ENCODE results near the gene RNPS1.
"Not testable (repeated sequence)": the region's sequence is repeated elsewhere in the genome, so short reads cannot be mapped to it uniquely, and the experiment has no call there.

RNPS1 gene

GRCh38 chr16:2242598-2242997, 25.3 kb downstream of the RNPS1 start:
- H2AFZ ChIP-seq (ENCODE audit: low read depth, low read length), result no peak overlapping the region
- H3K27ac ChIP-seq (ENCODE audit: low read length), result no peak overlapping the region
- no peak overlapping the region for H3K4me2 ChIP-seq (ENCODE audit: low read length)
- no peaks in the 10 kb centered on the region for H3K9me3 ChIP-seq (ENCODE audit: insufficient read depth, low read length)
- peaks cover 22% of the 10 kb centered on the region for H3K36me3 ChIP-seq (replicated peaks; ENCODE audit: low read depth, low read length)
- no peak for TF ChIP-seq EZH2phosphoT487 (IDR thresholded peaks at IDR 0.05; ENCODE audit: low read depth)
- no peak for TF ChIP-seq CTCF (IDR thresholded peaks at IDR 0.05; ENCODE audit: low read depth, low read length)
- no peaks in the 10 kb centered on the region for H3K4me1 ChIP-seq (ENCODE audit: low read length)
- no peak overlapping the region for H3K9ac ChIP-seq (ENCODE audit: low read length)
- no peaks in the 10 kb centered on the region for H3K79me2 ChIP-seq (ENCODE audit: low read length)
- H3K27me3 ChIP-seq (ENCODE audit: low read depth, low read length), result no peaks in the 10 kb centered on the region
- no peaks in the 10 kb centered on the region for H4K20me1 ChIP-seq (ENCODE audit: insufficient read depth, low read length)
- H3K4me3 ChIP-seq (ENCODE audit: low read length), result no peak overlapping the region

GRCh38 chr16:2240331-2240730, 27.6 kb downstream of the RNPS1 start:
- H3K4me1 ChIP-seq (ENCODE audit: low read length); H3K4me2 ChIP-seq (ENCODE audit: low read length); H3K9me3 ChIP-seq (ENCODE audit: insufficient read depth, low read length); H4K20me1 ChIP-seq (ENCODE audit: insufficient read depth, low read length); H3K79me2 ChIP-seq (ENCODE audit: low read length); H3K9ac ChIP-seq (ENCODE audit: low read length); H3K27me3 ChIP-seq (ENCODE audit: low read depth, low read length); H2AFZ ChIP-seq (ENCODE audit: low read depth, low read length); H3K4me3 ChIP-seq (ENCODE audit: low read length); H3K27ac ChIP-seq (ENCODE audit: low read length): not testable (repeated sequence)
- peaks cover 22% of the 10 kb centered on the region for H3K36me3 ChIP-seq (replicated peaks; ENCODE audit: low read depth, low read length)

- Histone ChIP-seq H4K20me1 (ENCODE audit: insufficient read depth, low read length) (no peaks in the 10 kb centered on the region), H3K9ac (ENCODE audit: low read length) (no peak overlapping the region), H3K36me3 (replicated peaks; ENCODE audit: low read depth, low read length) (peaks cover 20% of the 10 kb centered on the region), H3K9me3 (ENCODE audit: insufficient read depth, low read length) (no peaks in the 10 kb centered on the region), H3K27me3 (ENCODE audit: low read depth, low read length) (no peaks in the 10 kb centered on the region), H3K4me2 (ENCODE audit: low read length) (no peak overlapping the region), H3K4me3 (ENCODE audit: low read length) (no peak overlapping the region), H2AFZ (ENCODE audit: low read depth, low read length) (no peak overlapping the region), H3K79me2 (ENCODE audit: low read length) (no peaks in the 10 kb centered on the region), H3K27ac (ENCODE audit: low read length) (no peak overlapping the region), H3K4me1 (ENCODE audit: low read length) (no peaks in the 10 kb centered on the region)
- TF ChIP-seq CTCF (IDR thresholded peaks at IDR 0.05; ENCODE audit: low read depth, low read length) (no peak), EZH2phosphoT487 (IDR thresholded peaks at IDR 0.05; ENCODE audit: low read depth) (no peak)
Measured at GRCh38 chr16:2238838-2239675, 28.9 kb downstream of the RNPS1 start.

GRCh38 chr16:2238150-2238837, 29.6 kb downstream of the RNPS1 start:
- Histone ChIP-seq H3K27me3 (ENCODE audit: low read depth, low read length) (no peaks in the 10 kb centered on the region), H3K79me2 (ENCODE audit: low read length) (no peaks in the 10 kb centered on the region), H3K4me3 (ENCODE audit: low read length) (no peak overlapping the region), H3K4me2 (ENCODE audit: low read length) (no peak overlapping the region), H3K36me3 (replicated peaks; ENCODE audit: low read depth, low read length) (peaks cover 18% of the 10 kb centered on the region), H3K4me1 (ENCODE audit: low read length) (no peaks in the 10 kb centered on the region), H2AFZ (ENCODE audit: low read depth, low read length) (no peak overlapping the region), H3K9me3 (ENCODE audit: insufficient read depth, low read length) (no peaks in the 10 kb centered on the region), H3K27ac (ENCODE audit: low read length) (no peak overlapping the region), H4K20me1 (ENCODE audit: insufficient read depth, low read length) (no peaks in the 10 kb centered on the region), H3K9ac (ENCODE audit: low read length) (no peak overlapping the region)
- no peak for TF ChIP-seq CTCF (IDR thresholded peaks at IDR 0.05; ENCODE audit: low read depth, low read length)
- TF ChIP-seq EZH2phosphoT487 (IDR thresholded peaks at IDR 0.05; ENCODE audit: low read depth), result no peak

All from OCI-LY3 (cell line).